IPS-18a (cell line): Measurements from ENCODE around the gene ARL6IP6.
"Not testable (repeated sequence)": the region's sequence is repeated elsewhere in the genome, so short reads cannot be mapped to it uniquely, and the experiment has no call there.

ENCODE experiments used
- H3K27ac ChIP-seq: one replicate; pipeline ENCODE4 v1.5.1; 2013; ENCODE audit warnings: low read length
- H3K27me3 ChIP-seq: one replicate; pipeline ENCODE4 v1.6.1; 2013; ENCODE audit warnings: mild to moderate bottlenecking, low read length; ENCODE audit not compliant: control insufficient read depth, insufficient read depth
- H3K36me3 ChIP-seq: one replicate; pipeline ENCODE4 v1.6.1; 2013; ENCODE audit warnings: low read depth, low read length; ENCODE audit not compliant: control insufficient read depth
- H3K4me1 ChIP-seq: one replicate; pipeline ENCODE4 v1.6.1; 2013; ENCODE audit warnings: low read depth, low read length; ENCODE audit not compliant: control insufficient read depth
- H3K4me3 ChIP-seq: one replicate; pipeline ENCODE4 v1.5.1; 2013; ENCODE audit warnings: low read length
- H3K9ac ChIP-seq: one replicate; pipeline ENCODE4 v1.6.1; 2013; ENCODE audit warnings: mild to moderate bottlenecking, low read length, moderate library complexity
- H3K9me3 ChIP-seq: one replicate; pipeline ENCODE4 v1.6.1; 2013; ENCODE audit warnings: low read depth, low read length; ENCODE audit not compliant: control insufficient read depth

ARL6IP6 gene

DNA sequence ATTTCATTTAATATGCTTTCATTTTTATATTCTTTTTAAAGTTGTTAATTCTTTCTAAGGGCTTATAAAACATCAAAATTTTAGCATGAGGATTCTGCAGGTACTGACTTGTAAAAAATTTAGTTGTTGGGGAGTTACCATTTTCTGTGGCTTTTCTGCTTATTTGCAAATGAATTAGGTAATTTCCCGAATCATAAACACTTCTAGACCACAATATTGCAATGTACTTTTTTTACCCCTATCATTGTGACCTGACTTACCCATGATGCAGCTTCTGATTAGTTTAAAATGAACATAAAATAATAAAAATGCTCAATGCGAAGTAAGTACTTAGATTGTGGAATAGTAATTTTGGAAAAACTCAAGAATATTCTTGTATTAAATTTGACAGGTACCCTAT is 11.4 kb downstream of the ARL6IP6 start:
- Histone ChIP-seq H3K27ac (no peak overlapping the region), H3K36me3 (peaks cover 17% of the 10 kb centered on the region), H3K4me1 (no peaks in the 10 kb centered on the region), H3K4me3 (no peak overlapping the region), H3K9me3 (no peaks in the 10 kb centered on the region), H3K9ac (no peak overlapping the region), H3K27me3 (no peaks in the 10 kb centered on the region)

DNA sequence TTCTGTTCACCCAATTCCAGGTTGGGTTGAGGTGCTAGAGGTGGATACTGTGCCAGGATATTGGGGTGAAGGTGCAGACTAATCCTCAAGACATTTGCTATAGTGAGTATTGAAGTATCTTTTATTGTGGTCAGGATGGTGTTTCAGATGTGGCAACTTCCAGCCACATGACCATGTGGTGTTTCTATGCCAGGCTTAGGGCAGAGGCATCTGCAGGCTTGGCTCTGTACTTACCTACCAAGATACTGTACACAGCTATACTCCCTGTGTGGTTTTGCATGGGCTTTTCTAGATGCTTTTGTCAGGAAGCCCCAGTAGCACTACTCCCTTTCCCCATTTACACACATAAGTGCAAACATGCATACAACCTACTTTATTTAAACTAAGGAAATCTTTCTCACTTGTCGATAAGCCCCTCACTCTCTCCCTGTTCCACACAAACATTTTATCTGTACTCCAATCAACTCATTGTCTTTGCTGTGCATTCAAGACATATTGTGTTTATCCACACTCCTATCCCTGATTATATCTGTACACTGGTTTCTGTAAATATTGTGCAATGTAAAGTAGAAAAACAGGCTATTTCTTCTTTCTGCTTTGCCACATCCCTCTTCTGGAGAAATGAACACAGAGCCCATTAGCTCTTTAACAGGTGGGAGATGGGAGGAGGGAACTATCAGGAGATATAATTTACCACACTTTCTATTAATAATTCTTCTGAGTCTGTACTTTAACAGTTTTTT is 12.3 kb downstream of the ARL6IP6 start:
- peaks cover 16% of the 10 kb centered on the region for H3K36me3 ChIP-seq
- no peaks in the 10 kb centered on the region for H3K9me3 ChIP-seq
- H3K4me3 ChIP-seq: no peak overlapping the region
- H3K27me3 ChIP-seq: no peaks in the 10 kb centered on the region
- no peak overlapping the region for H3K9ac ChIP-seq
- no peak overlapping the region for H3K27ac ChIP-seq
- H3K4me1 ChIP-seq: no peaks in the 10 kb centered on the region

DNA sequence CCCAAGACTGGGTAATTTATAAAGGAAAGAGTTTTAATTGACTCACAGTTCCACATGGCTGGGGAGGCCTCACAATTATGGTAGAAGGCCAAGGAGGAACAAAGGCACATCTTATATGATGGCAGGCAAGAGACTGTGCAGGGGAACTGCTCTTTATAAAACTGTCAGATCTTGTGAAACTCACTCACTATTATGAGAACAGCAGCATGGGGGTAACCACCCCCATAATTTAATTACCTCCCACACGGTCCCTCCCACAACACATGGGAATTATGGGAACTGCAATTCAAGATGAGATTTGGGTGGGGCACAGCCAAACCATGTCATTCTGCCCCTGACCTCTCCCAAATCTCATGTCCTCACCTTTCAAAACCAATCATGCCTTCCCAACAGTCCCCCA is 19.1 kb downstream of the ARL6IP6 start:
- H3K4me3 ChIP-seq, H3K27me3 ChIP-seq, H3K27ac ChIP-seq, H3K9ac ChIP-seq, H3K9me3 ChIP-seq, H3K4me1 ChIP-seq: not testable (repeated sequence)
- H3K36me3 ChIP-seq: peaks cover 29% of the 10 kb centered on the region

DNA sequence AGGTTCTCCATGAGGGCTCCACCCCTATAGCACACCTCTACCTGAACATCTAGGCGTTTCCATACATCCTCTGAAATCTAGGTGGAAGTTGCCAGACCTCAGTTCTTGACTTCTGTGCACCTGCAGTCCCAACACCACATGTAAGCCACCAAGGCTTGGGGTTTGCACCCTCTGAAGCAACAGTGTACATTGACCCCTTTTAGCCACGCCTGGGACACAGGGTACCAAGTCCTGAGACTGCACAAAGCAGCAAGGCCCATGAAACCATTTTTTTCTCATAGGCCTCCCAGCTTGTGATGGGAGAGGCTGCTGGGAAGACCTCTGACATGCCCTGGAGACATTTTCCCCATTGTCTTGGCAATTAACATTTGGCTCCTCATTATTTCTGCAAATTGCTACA is 20.0 kb downstream of the ARL6IP6 start:
- Histone ChIP-seq H3K27me3 (no peaks in the 10 kb centered on the region), H3K9me3 (no peaks in the 10 kb centered on the region), H3K4me1 (no peaks in the 10 kb centered on the region), H3K36me3 (peaks cover 33% of the 10 kb centered on the region), H3K4me3 (no peak overlapping the region), H3K9ac (no peak overlapping the region), H3K27ac (no peak overlapping the region)

DNA sequence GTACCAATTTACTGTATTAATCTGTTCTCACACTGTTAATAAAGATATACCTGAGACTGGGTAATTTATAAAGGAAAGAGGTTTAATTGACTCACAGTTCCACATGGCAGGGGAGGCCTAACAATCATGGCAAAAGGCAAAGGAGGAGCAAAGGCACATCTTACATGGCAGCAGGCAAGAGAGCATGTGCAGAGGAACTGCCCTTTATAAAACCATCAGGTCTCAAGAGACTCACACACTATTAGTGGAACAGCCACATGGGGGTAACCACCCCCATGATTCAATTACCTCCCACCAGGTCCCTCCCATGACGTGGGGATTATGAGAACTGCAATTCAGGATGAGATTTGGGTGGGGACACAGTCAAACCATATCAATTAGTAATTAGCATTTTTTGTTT is 21.3 kb downstream of the ARL6IP6 start:
- not testable (repeated sequence) for H3K9me3 ChIP-seq, H3K27ac ChIP-seq, H3K4me1 ChIP-seq, H3K27me3 ChIP-seq, H3K4me3 ChIP-seq, H3K9ac ChIP-seq
- peaks cover 31% of the 10 kb centered on the region for H3K36me3 ChIP-seq

DNA sequence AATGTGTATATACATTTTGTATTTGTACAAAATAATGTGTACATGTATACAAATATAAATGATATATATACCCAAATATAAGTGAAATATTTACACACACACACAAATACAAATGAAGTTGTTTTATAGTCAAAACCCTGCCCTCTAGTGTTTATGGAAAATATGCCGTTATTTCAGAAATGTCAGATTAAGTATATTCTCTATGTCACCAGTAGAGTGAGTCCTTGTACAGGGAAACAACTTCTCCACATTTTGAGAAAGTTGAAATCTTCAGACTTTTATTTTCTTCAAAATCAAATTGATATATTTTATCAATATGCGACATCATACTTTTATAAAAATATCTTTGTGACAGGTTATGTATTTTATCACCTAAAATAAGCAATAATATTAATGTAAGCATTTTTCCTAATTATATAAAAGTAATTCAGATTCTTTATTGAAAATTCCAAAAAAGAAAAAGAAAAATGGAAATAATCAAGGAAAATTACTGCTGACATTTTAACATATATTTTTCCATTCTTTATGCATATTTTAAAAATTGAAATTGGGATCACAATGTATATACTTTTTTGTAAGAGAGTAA is 22.4 kb downstream of the ARL6IP6 start:
- no peak overlapping the region for H3K27ac ChIP-seq
- H3K36me3 ChIP-seq: peaks cover 35% of the 10 kb centered on the region
- no peak overlapping the region for H3K9ac ChIP-seq
- H3K4me1 ChIP-seq: no peaks in the 10 kb centered on the region
- no peak overlapping the region for H3K4me3 ChIP-seq
- no peaks in the 10 kb centered on the region for H3K27me3 ChIP-seq
- no peaks in the 10 kb centered on the region for H3K9me3 ChIP-seq

DNA sequence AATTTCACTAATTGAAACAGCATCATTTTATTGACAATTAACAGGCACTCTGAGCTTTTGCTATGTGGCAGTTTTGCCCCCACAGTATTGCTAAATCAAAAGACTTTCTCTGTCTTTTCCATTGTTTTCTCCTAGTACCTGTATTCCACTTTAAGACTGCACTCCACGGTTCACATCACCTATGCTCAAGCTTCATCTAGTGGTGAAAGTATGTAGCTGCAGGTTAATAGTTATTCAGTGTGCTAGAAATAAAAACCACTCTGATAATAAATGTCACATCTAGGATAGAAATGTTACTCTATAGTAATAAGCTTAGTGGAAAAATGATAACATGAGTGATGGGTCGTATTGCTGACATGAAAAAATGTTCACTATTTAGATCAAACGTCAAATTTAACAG is 24.6 kb downstream of the ARL6IP6 start:
- Histone ChIP-seq H3K36me3 (peaks cover 20% of the 10 kb centered on the region), H3K9ac (no peak overlapping the region), H3K9me3 (no peaks in the 10 kb centered on the region), H3K4me1 (no peaks in the 10 kb centered on the region), H3K27ac (no peak overlapping the region), H3K27me3 (no peaks in the 10 kb centered on the region), H3K4me3 (no peak overlapping the region)

DNA sequence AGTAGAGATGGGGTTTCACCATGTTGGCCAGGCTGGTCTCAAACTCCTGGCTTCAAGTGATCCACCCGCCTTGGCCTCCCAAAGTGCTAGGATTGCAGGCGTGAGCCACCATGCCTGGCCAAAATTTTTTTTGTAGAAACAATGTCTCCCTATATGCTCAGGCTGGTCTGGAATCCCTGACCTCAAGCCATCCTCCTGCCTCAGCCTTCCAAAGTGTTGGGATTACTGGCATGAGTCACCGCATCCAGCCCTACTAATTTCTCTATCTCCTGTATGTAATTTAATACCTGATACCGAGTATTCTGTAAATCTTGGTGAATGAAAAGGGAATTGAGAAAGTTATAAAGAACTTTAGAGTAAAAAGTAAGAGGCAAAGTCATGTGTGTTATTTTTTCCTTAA is 29.3 kb downstream of the ARL6IP6 start:
- not testable (repeated sequence) for H3K27me3 ChIP-seq, H3K9me3 ChIP-seq, H3K9ac ChIP-seq, H3K4me1 ChIP-seq, H3K27ac ChIP-seq, H3K4me3 ChIP-seq
- H3K36me3 ChIP-seq: peaks cover 13% of the 10 kb centered on the region

DNA sequence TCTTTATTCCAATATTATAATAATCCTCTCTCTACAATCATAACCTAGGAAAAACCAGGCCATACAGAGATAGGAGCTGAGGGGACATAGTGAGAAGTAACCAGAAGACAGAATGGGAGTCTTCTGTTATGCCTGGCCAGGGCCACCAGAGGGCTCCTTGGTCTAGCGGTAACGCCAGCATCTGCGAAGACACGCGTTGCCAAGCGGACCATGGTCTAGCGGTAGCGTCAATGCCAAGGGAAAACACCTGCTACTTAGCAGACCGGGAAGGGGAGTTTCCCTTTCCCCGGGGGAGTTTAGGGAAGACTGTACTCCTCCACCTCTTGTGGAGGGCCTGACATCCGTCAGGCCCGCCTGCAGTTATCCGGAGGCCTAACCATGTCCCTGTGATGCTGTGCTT is 36.6 kb downstream of the ARL6IP6 start:
- no peak overlapping the region for H3K4me3 ChIP-seq

DNA sequence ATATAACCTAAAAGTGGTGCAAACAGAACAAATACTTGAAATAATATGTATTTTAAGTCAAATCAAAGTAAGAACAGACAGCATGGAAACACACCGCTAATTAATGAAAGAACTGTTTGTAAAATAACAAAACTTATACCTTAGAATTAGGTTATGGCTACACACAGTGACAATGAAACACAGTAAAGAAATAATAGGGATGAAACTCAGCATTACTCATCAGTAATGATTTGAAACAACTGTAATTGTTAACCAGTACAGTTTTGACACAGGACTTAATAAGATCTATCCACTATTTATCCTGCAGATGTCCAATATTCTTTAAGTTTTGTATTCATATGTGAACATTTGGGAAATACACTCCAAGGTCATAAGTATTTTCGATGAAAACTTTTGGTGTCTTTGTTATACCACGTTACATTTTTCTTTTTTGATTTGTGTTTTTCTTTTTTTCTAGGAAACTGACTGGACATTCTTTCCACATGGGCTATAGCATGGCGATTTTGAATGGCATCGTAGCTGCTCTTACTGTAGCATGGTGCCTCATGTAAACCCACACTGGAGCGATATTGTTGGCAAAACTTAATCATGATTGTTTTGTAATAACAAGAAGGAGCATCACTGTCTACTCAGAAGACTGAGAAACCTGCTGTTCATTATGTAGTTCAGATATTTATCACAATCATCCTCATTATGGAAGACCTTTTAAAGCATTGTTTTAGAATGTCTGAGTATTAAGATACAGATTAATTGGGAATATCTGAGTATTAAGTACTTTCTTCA is 41.1 kb downstream of the ARL6IP6 start:
- Histone ChIP-seq H3K36me3 (peaks cover 42% of the 10 kb centered on the region), H3K27ac (no peak overlapping the region), H3K9me3 (no peaks in the 10 kb centered on the region), H3K27me3 (no peaks in the 10 kb centered on the region), H3K4me3 (no peak overlapping the region), H3K4me1 (no peaks in the 10 kb centered on the region), H3K9ac (no peak overlapping the region)

More for the DNA sequence above, 36.6 kb downstream of the ARL6IP6 start:
- Histone ChIP-seq H3K9me3 (no peaks in the 10 kb centered on the region), H3K36me3 (peaks cover 23% of the 10 kb centered on the region), H3K4me1 (no peaks in the 10 kb centered on the region), H3K27ac (no peak overlapping the region), H3K9ac (no peak overlapping the region), H3K27me3 (no peaks in the 10 kb centered on the region)

DNA sequence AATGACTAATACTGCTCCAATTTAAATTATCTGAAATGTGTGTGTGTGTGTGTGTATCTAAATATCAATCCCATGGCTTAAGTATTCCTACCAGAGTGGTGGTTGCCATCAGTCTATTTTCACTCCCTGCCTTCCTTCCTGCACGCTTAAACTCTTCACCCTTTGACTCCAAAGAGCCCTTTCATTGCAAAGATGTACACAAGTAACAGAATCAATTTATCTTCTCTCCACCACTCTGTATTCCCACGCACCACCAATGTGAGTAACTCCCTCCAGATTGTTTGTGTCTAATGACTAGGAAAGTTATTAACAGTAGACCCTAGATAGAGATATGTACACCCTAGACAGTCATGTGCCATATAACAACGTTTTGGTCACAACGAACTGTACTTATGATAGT is 42.8 kb downstream of the ARL6IP6 start:
- Histone ChIP-seq H3K4me1 (no peaks in the 10 kb centered on the region), H3K27ac (no peak overlapping the region), H3K27me3 (no peaks in the 10 kb centered on the region), H3K9me3 (no peaks in the 10 kb centered on the region), H3K4me3 (no peak overlapping the region), H3K36me3 (peaks cover 42% of the 10 kb centered on the region), H3K9ac (no peak overlapping the region)
